Panc1 (cell line): Measurements from ENCODE around the gene GPSM1.
"Not testable (repeated sequence)": the region's sequence is repeated elsewhere in the genome, so short reads cannot be mapped to it uniquely, and the experiment has no call there.

Source experiments
- TCF7L2 ChIP-seq: IDR thresholded peaks from 2 replicates; pipeline ENCODE4 v1.6.1; 2011; ENCODE audit warnings: mild to moderate bottlenecking, low read depth, low read length, inconsistent platforms
- TF ChIP-seq, protein P1 (sequence below): fragments of 450-650 bp; IDR thresholded peaks from 2 replicates; pipeline ENCODE4 v1.5.1; 2017; ENCODE audit warnings: mild to moderate bottlenecking
- TF ChIP-seq, protein P2 (sequence below), 2 experiments: IDR thresholded peaks; 2 replicates each; pipeline ENCODE4 v1.6.1; 2011 to 2012; ENCODE audit warnings: low read depth in 2 of 2, control low read depth in 1 of 2, low read length in 1 of 2, mild to moderate bottlenecking in 1 of 2, moderate library complexity in 1 of 2; ENCODE audit not compliant: insufficient read depth in 1 of 2

- TF ChIP-seq, protein P1, sequence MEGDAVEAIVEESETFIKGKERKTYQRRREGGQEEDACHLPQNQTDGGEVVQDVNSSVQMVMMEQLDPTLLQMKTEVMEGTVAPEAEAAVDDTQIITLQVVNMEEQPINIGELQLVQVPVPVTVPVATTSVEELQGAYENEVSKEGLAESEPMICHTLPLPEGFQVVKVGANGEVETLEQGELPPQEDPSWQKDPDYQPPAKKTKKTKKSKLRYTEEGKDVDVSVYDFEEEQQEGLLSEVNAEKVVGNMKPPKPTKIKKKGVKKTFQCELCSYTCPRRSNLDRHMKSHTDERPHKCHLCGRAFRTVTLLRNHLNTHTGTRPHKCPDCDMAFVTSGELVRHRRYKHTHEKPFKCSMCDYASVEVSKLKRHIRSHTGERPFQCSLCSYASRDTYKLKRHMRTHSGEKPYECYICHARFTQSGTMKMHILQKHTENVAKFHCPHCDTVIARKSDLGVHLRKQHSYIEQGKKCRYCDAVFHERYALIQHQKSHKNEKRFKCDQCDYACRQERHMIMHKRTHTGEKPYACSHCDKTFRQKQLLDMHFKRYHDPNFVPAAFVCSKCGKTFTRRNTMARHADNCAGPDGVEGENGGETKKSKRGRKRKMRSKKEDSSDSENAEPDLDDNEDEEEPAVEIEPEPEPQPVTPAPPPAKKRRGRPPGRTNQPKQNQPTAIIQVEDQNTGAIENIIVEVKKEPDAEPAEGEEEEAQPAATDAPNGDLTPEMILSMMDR = not testable (repeated sequence)
- TF ChIP-seq, protein P2, sequence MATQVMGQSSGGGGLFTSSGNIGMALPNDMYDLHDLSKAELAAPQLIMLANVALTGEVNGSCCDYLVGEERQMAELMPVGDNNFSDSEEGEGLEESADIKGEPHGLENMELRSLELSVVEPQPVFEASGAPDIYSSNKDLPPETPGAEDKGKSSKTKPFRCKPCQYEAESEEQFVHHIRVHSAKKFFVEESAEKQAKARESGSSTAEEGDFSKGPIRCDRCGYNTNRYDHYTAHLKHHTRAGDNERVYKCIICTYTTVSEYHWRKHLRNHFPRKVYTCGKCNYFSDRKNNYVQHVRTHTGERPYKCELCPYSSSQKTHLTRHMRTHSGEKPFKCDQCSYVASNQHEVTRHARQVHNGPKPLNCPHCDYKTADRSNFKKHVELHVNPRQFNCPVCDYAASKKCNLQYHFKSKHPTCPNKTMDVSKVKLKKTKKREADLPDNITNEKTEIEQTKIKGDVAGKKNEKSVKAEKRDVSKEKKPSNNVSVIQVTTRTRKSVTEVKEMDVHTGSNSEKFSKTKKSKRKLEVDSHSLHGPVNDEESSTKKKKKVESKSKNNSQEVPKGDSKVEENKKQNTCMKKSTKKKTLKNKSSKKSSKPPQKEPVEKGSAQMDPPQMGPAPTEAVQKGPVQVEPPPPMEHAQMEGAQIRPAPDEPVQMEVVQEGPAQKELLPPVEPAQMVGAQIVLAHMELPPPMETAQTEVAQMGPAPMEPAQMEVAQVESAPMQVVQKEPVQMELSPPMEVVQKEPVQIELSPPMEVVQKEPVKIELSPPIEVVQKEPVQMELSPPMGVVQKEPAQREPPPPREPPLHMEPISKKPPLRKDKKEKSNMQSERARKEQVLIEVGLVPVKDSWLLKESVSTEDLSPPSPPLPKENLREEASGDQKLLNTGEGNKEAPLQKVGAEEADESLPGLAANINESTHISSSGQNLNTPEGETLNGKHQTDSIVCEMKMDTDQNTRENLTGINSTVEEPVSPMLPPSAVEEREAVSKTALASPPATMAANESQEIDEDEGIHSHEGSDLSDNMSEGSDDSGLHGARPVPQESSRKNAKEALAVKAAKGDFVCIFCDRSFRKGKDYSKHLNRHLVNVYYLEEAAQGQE (IDR thresholded peaks at IDR 0.05; ENCODE audit: insufficient read depth in 1 of 2, low read depth in 2 of 2, low read length in 1 of 2) = not testable (repeated sequence)
- not testable (repeated sequence) for TF ChIP-seq TCF7L2
These were observed 8.1 kb upstream of the GPSM1 start for GRCh38 chr9:136319244-136319643.
